Right hindlimb (tissue), 1 donor: ENCODE measurements around the gene TAF1.
"Not testable (repeated sequence)": the region's sequence is repeated elsewhere in the genome, so short reads cannot be mapped to it uniquely, and the experiment has no call there.

Source experiments
- DNase-seq: peaks from one replicate; pipeline ENCODE4 v3.0.0-alpha.2; 2018

Gene TAF1, protein sequence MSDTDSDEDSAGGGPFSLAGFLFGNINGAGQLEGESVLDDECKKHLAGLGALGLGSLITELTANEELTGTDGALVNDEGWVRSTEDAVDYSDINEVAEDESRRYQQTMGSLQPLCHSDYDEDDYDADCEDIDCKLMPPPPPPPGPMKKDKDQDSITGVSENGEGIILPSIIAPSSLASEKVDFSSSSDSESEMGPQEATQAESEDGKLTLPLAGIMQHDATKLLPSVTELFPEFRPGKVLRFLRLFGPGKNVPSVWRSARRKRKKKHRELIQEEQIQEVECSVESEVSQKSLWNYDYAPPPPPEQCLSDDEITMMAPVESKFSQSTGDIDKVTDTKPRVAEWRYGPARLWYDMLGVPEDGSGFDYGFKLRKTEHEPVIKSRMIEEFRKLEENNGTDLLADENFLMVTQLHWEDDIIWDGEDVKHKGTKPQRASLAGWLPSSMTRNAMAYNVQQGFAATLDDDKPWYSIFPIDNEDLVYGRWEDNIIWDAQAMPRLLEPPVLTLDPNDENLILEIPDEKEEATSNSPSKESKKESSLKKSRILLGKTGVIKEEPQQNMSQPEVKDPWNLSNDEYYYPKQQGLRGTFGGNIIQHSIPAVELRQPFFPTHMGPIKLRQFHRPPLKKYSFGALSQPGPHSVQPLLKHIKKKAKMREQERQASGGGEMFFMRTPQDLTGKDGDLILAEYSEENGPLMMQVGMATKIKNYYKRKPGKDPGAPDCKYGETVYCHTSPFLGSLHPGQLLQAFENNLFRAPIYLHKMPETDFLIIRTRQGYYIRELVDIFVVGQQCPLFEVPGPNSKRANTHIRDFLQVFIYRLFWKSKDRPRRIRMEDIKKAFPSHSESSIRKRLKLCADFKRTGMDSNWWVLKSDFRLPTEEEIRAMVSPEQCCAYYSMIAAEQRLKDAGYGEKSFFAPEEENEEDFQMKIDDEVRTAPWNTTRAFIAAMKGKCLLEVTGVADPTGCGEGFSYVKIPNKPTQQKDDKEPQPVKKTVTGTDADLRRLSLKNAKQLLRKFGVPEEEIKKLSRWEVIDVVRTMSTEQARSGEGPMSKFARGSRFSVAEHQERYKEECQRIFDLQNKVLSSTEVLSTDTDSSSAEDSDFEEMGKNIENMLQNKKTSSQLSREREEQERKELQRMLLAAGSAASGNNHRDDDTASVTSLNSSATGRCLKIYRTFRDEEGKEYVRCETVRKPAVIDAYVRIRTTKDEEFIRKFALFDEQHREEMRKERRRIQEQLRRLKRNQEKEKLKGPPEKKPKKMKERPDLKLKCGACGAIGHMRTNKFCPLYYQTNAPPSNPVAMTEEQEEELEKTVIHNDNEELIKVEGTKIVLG (N-terminal part only)

DNA sequence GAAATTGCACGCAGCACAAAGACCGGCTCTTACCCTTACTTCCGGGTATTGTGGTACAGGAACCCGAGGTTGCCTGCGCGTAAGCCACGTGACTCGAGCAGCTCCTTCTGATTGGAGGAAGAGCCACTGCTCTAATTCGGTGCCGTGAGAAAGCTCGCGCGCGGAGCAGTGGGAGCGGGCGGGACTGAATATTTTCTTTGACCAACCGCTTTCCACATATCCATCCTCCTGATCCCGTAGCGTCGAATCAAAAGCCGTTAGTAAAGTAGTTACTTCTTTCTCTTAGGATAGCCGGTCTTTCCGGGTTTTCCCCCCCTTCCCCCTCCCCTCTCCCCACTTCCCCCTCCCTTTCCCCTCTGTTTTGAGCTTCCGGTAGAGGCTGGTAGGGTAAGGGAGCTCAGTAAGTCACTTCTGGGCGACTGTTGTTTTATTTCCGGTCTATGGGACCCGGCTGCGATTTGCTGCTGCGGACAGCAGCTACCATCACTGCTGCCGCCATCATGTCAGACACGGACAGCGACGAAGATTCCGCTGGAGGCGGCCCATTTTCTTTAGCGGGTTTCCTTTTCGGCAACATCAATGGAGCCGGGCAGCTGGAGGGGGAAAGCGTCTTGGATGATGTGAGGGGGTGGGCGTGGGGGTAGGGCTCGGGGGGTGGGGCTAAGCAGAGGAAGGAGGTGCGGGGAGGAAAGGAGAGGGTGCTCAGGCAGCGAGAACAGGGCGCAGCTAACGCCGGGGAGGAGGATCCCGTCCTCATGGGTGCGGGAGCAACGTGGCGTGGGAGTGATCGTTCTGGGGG, at the start of gene TAF1:
TAF1 (plus strand) TSS at position 483 of the 799 bp plus-strand sequence; CDS start at position 501, 18 bp downstream.
- DNase-seq: peak; percentile 95

- not testable (repeated sequence) for DNase-seq
Measured at GRCh38 chrX:71316959-71317358, 49.2 kb upstream of the TAF1 start.

- DNase-seq: no peak
Measured at GRCh38 chrX:71320126-71320525, 46.0 kb upstream of the TAF1 start.

DNA sequence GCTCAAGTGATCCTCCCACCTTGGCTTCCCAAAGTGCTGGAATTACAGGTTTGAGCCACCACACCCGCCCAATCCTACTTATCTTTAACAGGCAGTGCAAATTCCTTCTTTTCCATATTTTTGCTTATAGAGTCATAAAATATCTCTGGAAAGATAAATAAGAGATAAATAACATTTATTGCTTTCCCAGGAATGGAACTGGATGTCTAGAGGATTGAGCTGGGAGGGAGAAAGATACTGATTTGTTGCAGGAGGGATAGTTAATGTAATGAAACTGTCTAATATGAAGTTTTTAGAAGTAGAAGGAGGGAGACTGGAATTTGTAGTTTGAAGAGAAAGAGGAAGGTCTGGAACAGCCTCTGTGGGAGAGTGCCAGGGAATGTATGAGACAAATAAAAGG, 44.4 kb upstream of the TAF1 start:
- no peak for DNase-seq

GRCh38 chrX:71324452-71324851, 41.7 kb upstream of the TAF1 start:
- DNase-seq: not testable (repeated sequence)

- no peak for DNase-seq
Measured at GRCh38 chrX:71326394-71326793, 39.8 kb upstream of the TAF1 start.

DNA sequence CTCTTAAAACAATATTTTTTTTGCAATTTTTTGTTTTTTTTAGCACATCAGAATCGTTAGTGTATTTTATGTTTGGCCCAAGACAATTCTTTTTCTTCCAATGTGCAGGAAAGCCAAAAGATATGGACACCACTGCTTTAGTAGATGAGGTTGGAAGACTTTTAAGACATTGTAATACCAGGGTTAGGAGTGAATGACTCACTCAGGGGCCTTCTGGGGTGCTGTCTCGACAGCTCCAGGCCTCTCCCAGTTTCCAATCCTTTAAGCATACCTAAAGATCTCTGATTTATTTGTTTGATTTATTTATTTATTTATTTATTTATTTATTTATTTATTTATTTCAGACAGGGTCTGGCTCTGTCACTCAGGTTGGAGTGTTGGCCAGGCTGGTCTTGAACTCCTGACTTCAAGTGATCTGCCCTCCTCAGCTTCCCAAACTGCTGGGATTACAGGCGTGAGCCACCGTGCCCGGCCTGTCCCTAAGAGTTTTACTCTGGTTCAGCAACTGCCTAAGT, 16.9 kb upstream of the TAF1 start:
- not testable (repeated sequence) for DNase-seq

GRCh38 chrX:71349867-71350266, 16.3 kb upstream of the TAF1 start:
- not testable (repeated sequence) for DNase-seq

GRCh38 chrX:71352439-71352838, 13.7 kb upstream of the TAF1 start:
- DNase-seq: not testable (repeated sequence)

DNA sequence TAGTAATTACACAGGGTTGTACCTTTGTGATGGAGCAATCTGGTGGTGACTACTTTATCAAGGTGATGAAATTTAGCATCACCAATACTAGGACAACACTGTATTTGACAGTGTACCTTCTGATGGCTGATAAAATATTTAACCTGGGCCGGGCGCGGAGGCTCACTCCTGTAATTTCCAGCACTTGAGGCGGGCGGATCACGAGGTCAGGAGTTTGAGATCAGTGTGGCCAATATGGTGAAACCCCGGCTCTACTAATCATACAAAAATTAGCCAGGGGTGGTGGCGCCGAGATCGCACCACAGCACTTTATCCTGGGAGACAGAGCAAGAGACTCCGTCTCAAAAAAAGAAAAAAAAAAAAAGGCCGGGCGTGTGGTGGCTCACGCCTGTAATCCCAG, 1.9 kb upstream of the TAF1 start:
- DNase-seq: no peak

DNA sequence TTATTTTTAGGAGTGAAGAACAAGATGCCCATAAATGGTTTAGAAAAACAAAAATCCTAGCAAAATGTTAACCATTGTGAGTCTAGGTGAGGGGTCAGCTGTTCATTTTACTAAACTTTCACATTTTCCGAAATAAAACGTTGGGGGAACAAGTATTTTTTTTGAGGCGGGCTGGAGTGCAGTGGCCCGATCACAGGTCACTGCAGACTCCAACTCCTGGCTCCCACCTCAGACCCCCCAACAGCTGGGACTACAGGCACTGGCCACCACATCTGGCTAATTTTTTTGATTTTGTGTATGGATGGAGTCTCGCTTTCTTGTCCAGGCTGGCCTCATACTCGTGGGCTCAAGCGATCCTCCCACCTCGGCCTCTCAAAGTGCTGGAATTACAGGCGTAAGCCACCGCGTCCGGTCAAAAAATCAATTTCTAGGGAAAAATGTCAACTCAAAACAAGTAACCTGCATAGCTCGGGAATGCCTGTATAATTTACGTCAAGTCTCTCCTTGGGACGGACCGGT, 742 bp upstream of the TAF1 start:
- no peak for DNase-seq

DNA sequence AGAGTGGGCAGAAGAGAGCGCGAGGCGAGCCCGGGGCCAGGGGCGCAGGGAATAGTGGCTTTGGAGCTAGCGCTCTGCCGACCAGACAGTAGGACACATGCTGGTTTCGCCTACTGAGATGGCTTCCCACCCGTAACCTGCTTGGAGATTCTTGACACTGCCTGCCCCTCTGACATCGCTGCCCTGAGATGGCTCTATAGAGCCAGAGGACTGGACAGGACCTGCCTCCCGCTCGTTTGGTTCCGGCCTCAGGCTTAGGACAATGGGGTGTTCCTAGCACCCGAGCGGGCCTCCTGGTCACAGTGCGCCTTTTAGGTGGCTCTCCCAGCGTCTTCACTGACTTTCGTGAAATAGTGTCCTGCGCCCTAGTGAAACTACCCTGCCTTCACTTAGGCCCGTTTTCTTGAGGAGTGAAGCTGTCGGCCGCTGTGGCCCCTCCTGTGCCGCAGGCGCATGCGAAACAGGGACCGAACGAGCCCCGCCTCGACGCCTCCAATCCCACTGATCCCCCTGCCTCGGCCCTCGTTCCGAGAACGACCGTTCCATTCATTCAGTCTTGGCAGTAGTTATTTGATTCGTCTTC, 608 bp downstream of the TAF1 start:
- DNase-seq: peak; percentile 26

DNA sequence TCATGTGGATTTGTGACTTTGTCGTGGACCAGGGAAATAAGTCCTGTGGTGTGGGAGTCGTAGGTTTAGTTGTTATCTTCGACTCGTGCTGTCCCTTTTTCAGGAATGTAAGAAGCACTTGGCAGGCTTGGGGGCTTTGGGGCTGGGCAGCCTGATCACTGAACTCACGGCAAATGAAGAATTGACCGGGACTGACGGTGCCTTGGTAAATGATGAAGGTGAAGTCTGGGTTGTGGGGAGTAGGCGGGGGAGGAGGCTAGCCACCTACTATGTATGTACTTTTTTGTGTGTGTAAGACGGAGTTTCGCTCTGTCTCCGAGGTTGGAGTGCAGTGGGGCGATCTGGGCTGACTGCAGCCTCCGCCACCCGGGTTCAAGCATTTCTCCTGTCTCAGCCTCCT, 1.2 kb downstream of the TAF1 start:
- peak; percentile 14 for DNase-seq

- no peak for DNase-seq
Measured at GRCh38 chrX:71372388-71372787, 6.2 kb downstream of the TAF1 start.

GRCh38 chrX:71378732-71379131, 12.6 kb downstream of the TAF1 start:
- no peak for DNase-seq

DNA sequence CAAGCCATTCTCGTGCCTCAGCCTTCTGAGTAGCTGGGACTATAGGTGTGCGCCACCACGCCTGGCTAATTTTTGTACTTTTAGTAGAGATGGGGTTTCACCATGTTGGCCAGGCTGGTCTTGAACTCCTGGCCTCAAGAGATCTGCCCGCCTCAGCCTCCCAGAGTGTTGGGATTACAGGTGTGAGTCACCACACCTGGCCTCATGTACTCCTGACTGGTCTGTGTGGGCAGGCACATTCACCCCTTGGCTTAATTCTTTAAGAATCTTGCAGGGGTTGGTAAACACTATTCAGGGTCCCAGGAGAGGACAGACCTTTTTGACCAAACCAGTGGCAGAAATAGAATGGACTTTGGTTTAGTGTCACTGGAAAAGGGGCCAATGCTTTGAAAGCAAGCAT, 25.6 kb downstream of the TAF1 start:
- DNase-seq: not testable (repeated sequence)

DNA sequence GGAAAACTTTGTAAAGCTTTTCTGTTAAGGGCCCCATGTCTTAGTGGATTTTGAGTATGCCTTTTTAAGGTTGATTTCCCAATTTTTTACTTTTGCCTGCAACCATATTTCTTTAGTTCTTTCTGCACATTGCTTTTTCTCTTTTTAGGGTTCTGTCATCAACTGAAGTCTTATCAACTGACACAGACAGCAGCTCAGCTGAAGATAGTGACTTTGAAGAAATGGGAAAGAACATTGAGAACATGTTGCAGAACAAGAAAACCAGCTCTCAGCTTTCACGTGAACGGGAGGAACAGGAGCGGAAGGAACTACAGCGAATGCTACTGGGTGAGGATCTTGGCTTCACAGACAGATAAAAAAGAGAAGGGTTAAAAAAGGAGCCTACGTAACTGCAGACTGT, 27.8 kb downstream of the TAF1 start:
- no peak for DNase-seq

GRCh38 chrX:71396576-71396975, 30.4 kb downstream of the TAF1 start:
- DNase-seq: no peak

GRCh38 chrX:71400710-71401109, 34.6 kb downstream of the TAF1 start:
- no peak for DNase-seq

GRCh38 chrX:71416260-71416659, 50.1 kb downstream of the TAF1 start:
- not testable (repeated sequence) for DNase-seq

GRCh38 chrX:71420686-71421085, 54.5 kb downstream of the TAF1 start:
- no peak for DNase-seq
